Vagina (tissue), 2 donors: ENCODE measurements around the gene RMND1. TPM values are rescaled to one million over a fixed set of nuclear protein-coding genes. Genes with fewer than 3 reads are reported as not detected.

Source experiments
- DNase-seq, 2 donors: peaks; one replicate each; pipeline ENCODE4 v3.0.0-alpha.2; 2017; ENCODE audit errors: extremely low spot score in 2 of 2
- H3K27ac ChIP-seq: fragments of 200-600 bp; sonication (generic); one replicate; pipeline ENCODE4 v1.5.1; 2019
- H3K27me3 ChIP-seq: fragments of 200-600 bp; sonication (generic); one replicate; pipeline ENCODE4 v1.5.1; 2019
- H3K36me3 ChIP-seq, 2 donors: fragments of 200-600 bp; sonication (generic); one replicate each; pipeline ENCODE4 v1.5.1; 2017 to 2019
- H3K4me1 ChIP-seq: fragments of 200-600 bp; sonication (generic); one replicate; pipeline ENCODE4 v1.5.1; 2019
- H3K4me3 ChIP-seq, 2 donors: fragments of 200-600 bp; sonication (generic); 1 replicate in 1 of 2; 2 replicates in 1 of 2; pipeline ENCODE4 v1.5.1; 2016 to 2019
- H3K9me3 ChIP-seq: fragments of 200-600 bp; sonication (generic); one replicate; pipeline ENCODE4 v1.5.1; 2019
- CTCF ChIP-seq, 3 experiments: fragments of 450-650 bp in 2 of 3; fragments of 200-600 bp in 1 of 3; sonication (generic) in 1 of 3; IDR thresholded peaks; one replicate each; pipeline ENCODE4 v1.5.1; 2017 to 2019; ENCODE audit warnings: antibody characterized with exemption in 3 of 3, mild to moderate bottlenecking in 2 of 3, moderate library complexity in 2 of 3
- POLR2A ChIP-seq, 2 donors: fragments of 450-650 bp; IDR thresholded peaks; one replicate each; pipeline ENCODE4 v1.6.1; 2017; ENCODE audit warnings: antibody characterized with exemption in 2 of 2, mild to moderate bottlenecking in 2 of 2, moderate library complexity in 2 of 2
- POLR2AphosphoS5 ChIP-seq, 2 donors: sonication (generic); formaldehyde crosslinking; IDR thresholded peaks; one replicate each; pipeline ENCODE4 v1.9.0; 2017; ENCODE audit warnings: antibody characterized with exemption in 2 of 2, mild to moderate bottlenecking in 2 of 2, low read depth in 1 of 2; ENCODE audit not compliant: insufficient read depth in 1 of 2
- intact Hi-C: fragments of 100-400 bp; cut with DNase I; formaldehyde crosslinking; loops from one replicate; pipeline ENCODE4 v1.15.1; 2023
- total RNA-seq: library from RNA; depleted of rRNA; stranded (reverse); fragments of >200 nt; gene quantifications from one replicate; pipeline ENCODE4 v1.2.3, GENCODE V29; 2016

RMND1 gene
- 15.7 TPM for total RNA-seq

- Histone ChIP-seq H3K27me3 (no peaks in the 10 kb centered on the region), H3K27ac (peak within 1 kb of the TSS; percentile 93), H3K4me1 (peaks cover 30% of the 10 kb centered on the region), H3K36me3 (no peaks in the 10 kb centered on the region), H3K4me3 (peak within 1 kb of the TSS; percentile 87 to 98), H3K9me3 (no peaks in the 10 kb centered on the region)
- peak; percentile 98 to 100 for DNase-seq
- intact Hi-C loops: loop anchor here (2.0 kb wide), 1 partner anchor 61 kb away; the partner anchor contains the start of gene ZBTB2
- TF ChIP-seq POLR2AphosphoS5 (IDR thresholded peaks at IDR 0.05; ENCODE audit: insufficient read depth in 1 of 2, low read depth in 1 of 2): peak; percentile 97 to 99
- no peak for TF ChIP-seq CTCF (IDR thresholded peaks at IDR 0.05)
- TF ChIP-seq POLR2A (IDR thresholded peaks at IDR 0.05): peak in 1 of 2 donors; percentile 52
Measured at GRCh38 chr6:151451950-151452749, at the start of gene RMND1. RMND1 (minus strand) TSS chr6:151452126; CDS start chr6:151445811, 6,315 bp downstream.

GRCh38 chr6:151499551-151499950 is 47.6 kb upstream of the RMND1 start:
- DNase-seq: no peak
- H3K27ac ChIP-seq: no peak overlapping the region
- no peaks in the 10 kb centered on the region for H3K36me3 ChIP-seq
- intact Hi-C loops: no loop called here
- no peaks in the 10 kb centered on the region for H3K9me3 ChIP-seq
- H3K4me3 ChIP-seq: no peak overlapping the region
- TF ChIP-seq CTCF (IDR thresholded peaks at IDR 0.05) (no peak), POLR2A (IDR thresholded peaks at IDR 0.05) (no peak), POLR2AphosphoS5 (IDR thresholded peaks at IDR 0.05; ENCODE audit: insufficient read depth in 1 of 2, low read depth in 1 of 2) (no peak)
- H3K27me3 ChIP-seq: no peaks in the 10 kb centered on the region
- H3K4me1 ChIP-seq: no peaks in the 10 kb centered on the region

GRCh38 chr6:151498327-151498726 is 46.4 kb upstream of the RMND1 start:
- Histone ChIP-seq H3K27me3 (no peaks in the 10 kb centered on the region), H3K4me1 (no peaks in the 10 kb centered on the region), H3K27ac (no peak overlapping the region), H3K4me3 (no peak overlapping the region), H3K36me3 (no peaks in the 10 kb centered on the region), H3K9me3 (no peaks in the 10 kb centered on the region)
- DNase-seq: no peak
- peak in 1 of 2 donors; percentile 43 for TF ChIP-seq POLR2AphosphoS5 (IDR thresholded peaks at IDR 0.05; ENCODE audit: insufficient read depth in 1 of 2, low read depth in 1 of 2)
- TF ChIP-seq CTCF (IDR thresholded peaks at IDR 0.05): no peak
- intact Hi-C loops: no loop called here

GRCh38 chr6:151497905-151498304 is 46.0 kb upstream of the RMND1 start:
- Histone ChIP-seq H3K4me3 (no peak overlapping the region), H3K36me3 (no peaks in the 10 kb centered on the region), H3K27ac (no peak overlapping the region), H3K4me1 (no peaks in the 10 kb centered on the region), H3K27me3 (no peaks in the 10 kb centered on the region), H3K9me3 (no peaks in the 10 kb centered on the region)
- no peak for DNase-seq
- intact Hi-C loops: no loop called here
- TF ChIP-seq POLR2A (IDR thresholded peaks at IDR 0.05) (no peak), CTCF (IDR thresholded peaks at IDR 0.05) (no peak), POLR2AphosphoS5 (IDR thresholded peaks at IDR 0.05; ENCODE audit: insufficient read depth in 1 of 2, low read depth in 1 of 2) (no peak)

GRCh38 chr6:151495380-151495779 is 43.5 kb upstream of the RMND1 start:
- no peak for TF ChIP-seq POLR2A (IDR thresholded peaks at IDR 0.05)
- TF ChIP-seq CTCF (IDR thresholded peaks at IDR 0.05): no peak
- TF ChIP-seq POLR2AphosphoS5 (IDR thresholded peaks at IDR 0.05; ENCODE audit: insufficient read depth in 1 of 2, low read depth in 1 of 2): no peak
- Histone ChIP-seq H3K27me3 (no peaks in the 10 kb centered on the region), H3K9me3 (no peaks in the 10 kb centered on the region), H3K4me3 (no peak overlapping the region), H3K36me3 (no peaks in the 10 kb centered on the region), H3K27ac (no peak overlapping the region), H3K4me1 (no peaks in the 10 kb centered on the region)
- no peak for DNase-seq
- intact Hi-C loops: no loop called here
